GM21381 (cell line): ENCODE results near the gene SETSIP.
"Not testable (repeated sequence)": the region's sequence is repeated elsewhere in the genome, so short reads cannot be mapped to it uniquely, and the experiment has no call there.

Experiments
- ATAC-seq: cut with Tn5 transposase; IDR thresholded peaks from one replicate; pipeline ENCODE4 v1.9.1; 2021; ENCODE audit warnings: mild to moderate bottlenecking, moderate library complexity; ENCODE audit not compliant: unreplicated experiment

SETSIP gene, protein sequence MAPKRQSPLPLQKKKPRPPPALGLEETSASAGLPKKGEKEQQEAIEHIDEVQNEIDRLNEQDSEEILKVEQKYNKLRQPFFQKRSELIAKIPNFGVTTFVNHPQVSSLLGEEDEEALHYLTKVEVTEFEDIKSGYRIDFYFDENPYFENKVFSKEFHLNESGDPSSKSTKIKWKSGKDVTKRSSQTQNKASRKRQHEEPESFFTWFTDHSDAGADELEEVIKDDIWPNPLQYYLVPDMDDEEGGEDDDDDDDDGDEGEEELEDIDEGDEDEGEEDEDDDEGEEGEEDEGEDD

DNA sequence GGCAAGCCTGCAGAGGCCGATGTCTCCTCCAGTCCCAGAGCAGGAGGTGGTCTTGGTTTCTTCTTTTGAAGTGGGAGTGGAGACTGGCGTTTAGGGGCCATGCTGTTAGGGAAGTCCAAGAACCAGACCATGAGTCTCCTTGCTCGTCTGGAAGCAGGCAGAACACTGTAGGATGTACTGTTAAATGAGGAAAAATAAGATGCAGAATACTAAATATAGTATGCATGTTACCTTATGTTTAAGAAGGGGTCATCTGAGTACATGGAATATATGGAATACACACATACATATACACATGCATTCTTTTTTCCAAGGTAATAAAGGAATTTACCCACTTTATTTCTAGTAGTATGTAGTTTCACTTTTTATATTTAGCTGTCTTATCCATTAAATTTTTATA is at the start of gene SETSIP:
TSS of gene SETSIP (minus strand) at position 101 of the 400 bp plus-strand sequence. CDS start at position 101, 0 bp downstream.
- no peak for ATAC-seq

DNA sequence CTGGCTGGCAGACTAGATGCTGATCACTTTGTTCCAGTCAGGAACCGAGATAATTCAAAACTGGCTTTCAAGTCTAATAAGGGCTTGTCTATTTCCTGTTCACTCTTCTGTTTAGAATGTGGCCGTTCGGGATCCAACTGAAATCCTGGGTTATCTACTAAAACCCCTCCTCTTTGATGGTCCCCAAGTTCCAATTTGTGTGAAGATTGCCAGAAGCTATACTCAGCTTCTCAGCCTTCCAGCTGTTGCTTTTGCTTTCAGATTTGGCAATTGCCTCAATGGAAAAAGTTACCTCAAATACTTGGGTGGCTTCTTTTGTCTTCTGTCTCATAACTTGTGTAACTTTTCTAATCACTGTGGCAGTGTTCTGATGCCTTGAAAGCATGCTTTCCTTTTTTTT is 48.7 kb upstream of the SETSIP start:
- no peak for ATAC-seq

DNA sequence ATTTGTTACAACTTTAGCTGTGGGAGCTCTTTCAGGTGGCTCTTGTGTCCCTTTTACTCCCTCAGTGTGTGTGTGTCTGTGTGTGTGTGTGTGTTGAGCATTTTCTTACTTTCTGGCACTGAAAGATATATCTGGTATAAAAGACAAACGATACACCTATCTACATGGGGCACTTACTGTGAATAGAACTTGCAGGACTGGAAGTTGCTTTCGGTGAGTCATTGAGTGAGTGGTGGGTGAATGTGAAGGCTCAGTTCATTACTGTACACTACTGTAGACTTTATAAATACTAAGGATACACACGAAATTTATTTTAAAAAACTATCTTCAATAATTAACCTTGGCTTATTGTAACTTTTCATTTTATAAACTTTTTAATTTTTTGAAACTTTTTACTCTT is 43.6 kb upstream of the SETSIP start:
- ATAC-seq = no peak

DNA sequence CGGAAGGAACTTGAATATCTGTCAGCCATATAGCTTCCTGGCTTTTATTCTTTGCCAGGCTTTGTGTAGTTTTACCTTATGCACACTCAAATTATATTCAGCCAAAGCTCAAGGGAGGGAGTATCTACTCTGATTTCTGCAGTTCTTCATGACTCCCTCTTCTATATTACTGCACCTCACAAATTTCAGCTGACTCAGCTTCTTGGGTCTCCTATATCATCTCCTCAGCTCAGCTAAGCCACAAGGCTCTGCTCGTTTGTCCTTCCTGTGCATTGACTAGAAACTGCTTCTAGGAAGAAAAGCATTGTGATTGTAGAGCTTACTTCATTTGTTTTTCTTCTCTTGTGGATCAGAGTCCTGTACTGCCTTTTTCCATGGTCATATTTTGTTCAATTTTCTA is 42.3 kb upstream of the SETSIP start:
- ATAC-seq = no peak

DNA sequence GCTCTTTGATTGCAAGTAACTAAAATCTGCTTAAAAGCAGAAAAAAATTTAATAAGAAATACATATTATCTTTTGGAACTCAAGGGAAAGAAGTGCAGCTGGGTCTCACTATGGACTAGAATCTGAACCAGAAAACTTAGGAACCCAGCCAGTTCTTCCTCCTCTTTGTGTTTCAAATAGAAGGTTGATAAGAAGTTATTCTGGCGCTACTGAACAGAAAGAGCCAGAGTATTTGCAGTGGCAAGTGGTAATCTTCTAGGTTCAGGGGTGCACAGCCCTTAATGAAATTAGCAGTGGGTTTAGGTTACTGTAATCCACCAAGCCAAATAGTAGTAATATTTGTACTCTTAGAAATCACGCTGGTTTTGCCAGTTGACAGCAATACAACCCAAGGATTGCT is 33.4 kb upstream of the SETSIP start:
- ATAC-seq = no peak

DNA sequence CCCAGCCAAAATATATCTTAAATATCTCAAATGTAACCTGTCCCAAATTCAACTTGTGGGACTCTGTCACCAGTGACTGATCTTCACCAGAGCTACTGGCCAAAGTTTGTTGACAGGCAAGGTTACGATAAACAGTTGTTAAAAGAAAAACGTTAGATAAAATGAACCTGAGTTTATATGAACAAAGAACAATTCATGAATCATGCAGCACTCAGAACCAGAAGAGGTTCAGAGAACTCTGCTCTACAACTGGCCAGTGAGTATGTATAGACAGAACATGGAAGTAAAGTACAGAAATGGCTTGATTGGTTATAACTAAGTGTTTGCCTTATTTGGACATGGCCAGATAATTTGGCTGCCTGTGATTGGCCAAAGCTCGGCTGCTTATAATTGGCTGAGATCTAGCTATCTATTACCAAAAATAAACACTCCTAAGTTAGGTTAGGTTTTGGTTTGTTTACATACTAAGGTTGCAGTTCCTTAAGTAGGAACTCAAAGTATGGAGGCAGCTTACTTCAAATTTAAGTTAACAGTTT is 30.4 kb upstream of the SETSIP start:
- ATAC-seq = no peak

DNA sequence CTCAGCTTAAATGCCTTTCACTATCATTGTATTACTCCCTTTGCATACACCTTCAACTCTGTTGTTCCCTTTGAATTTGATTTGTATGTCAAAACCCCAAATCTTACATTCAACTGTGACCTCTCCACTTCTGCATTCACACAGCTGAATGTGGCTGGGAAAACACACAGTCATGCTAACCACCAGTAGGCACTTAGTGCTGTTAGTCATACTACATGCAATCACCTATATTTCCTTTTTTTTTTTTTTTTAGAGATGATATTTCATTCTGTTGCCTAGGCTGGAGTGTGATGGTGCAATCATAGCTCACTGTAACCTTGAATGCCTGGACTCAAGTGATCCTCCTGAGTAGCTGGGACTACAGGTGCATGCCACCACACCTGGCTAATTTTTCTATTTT is 21.1 kb upstream of the SETSIP start:
- ATAC-seq = no peak

DNA sequence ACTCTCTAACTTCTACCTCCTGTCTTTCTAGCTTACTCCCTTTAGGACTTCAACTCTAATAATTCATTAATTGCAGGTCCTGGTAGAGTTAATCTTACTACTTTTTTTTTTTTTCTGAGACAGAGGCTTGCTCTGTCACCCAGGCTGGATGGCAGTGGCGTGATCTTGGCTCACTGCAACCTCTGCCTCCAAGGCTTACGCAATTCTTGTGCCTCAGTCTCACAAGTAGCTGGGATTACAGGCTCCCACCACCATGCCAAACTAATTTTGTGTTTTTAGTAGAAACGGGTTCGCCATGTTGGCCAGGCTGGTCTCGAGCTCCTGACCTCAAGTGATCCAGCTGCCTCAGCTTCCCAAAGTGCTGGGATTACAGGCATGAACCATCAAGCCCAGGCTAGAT is 20.7 kb upstream of the SETSIP start:
- ATAC-seq = no peak

DNA sequence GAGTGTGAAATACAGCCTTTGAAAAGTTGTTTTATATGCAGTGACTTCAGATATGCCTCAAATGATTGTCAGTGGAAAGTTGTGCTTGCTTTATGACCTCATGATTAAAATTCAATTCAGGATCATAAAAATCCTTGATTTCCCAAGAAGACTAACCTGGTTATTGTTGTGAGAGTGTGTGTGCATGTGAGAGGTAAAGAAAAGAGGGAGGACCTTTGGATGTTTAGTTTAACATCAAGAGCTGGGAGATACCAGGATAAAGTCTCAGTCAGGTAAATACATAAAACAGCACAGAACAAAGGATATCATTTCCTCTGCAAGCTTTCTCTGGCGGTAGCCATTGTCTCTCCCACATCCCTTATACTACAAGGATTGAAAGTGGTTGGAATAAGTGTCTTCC is 19.4 kb upstream of the SETSIP start:
- ATAC-seq = no peak

DNA sequence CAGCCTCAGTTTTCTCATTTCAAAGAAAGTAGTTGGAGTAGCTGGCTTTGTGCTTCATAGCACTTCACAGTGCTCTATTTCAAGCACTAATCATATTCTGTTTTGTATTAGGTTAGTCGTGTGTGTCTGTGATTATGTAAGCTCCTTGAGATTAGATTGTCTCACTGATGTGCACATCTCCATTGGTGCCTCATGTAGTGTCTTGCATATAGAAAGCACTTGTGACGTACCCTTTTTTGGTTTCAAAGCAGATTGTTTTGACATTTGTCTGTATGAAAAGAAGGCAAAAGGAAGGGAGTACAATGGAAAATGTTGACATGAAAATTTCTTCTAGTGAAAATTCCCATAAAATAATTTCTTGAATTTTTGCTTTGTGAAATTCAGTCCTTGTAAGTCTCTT is 18.9 kb upstream of the SETSIP start:
- no peak for ATAC-seq

DNA sequence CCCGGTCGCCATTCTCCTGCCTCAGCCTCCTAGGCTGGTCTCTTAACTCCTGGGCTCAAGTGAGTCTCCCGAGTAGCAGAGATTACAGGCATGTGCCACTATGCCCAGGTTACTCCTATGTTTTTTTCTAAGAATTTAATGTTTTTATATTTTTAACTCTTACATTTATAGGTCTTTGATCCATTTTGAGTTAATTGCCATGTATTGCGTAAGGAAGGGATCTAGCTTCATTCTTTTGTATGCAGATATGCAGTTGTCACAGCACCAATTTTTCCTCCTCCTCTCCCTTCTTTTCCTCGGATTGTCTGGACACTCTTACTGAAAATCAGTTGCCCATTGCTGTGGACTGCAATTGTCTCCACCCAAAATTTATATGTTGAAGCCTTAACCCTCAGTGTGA is 16.4 kb upstream of the SETSIP start:
- no peak for ATAC-seq

DNA sequence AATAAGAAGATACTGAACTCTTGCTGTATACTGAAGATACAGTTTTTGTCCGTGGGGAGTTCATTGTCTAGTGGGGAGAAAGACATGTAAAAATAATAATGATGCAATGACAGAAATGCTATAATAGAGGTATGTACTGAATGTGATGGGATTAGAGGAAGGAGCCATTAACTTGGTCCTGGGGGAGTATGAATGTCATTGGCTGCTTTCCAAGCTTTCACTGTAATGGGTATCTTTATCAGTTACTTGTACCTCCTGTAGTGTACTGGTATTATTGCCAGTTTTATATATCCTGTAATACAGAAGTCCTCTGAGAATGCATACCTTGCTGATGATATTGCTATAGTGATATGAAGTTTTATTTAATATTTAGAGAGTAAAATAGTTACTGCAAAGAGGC is 12.3 kb upstream of the SETSIP start:
- ATAC-seq = no peak

DNA sequence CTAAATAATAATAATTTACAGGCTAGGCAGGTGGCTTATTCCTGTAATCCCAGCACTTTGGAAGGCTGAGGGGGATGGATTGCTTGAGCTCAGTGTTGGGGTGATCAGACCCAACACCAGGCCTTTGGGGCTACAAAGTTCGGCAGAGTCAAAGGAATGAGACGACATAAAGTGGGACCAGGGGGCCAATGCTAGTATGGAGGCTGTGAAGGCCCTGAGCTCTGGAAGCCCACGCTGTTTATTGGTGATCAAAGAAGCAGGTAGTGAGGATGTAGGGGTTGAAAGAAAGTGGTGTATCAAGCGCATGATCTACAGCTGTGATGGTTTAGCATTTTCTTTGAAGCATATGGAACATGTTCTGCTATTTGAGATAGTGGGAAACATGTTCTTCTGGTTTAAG is 10.5 kb upstream of the SETSIP start:
- ATAC-seq = no peak

DNA sequence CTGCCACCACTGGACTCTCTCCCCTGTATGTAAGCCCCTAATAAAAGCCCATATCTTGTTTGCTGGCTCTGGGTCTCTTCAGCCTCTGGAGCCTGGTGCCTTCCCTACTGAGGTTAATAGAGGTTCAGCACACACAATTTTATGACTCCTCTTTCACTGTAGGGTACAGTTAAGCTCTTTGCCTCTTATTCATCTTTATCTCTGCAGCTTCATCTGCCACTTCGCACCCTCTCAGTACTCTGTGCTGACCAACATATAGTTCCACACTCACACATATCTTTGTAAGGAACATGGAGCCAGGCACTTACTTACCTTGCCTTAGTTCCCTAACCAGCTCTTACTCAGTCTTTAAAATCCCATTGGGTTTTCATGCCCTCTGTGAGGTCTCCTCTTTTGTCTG is 9.4 kb upstream of the SETSIP start:
- no peak for ATAC-seq

DNA sequence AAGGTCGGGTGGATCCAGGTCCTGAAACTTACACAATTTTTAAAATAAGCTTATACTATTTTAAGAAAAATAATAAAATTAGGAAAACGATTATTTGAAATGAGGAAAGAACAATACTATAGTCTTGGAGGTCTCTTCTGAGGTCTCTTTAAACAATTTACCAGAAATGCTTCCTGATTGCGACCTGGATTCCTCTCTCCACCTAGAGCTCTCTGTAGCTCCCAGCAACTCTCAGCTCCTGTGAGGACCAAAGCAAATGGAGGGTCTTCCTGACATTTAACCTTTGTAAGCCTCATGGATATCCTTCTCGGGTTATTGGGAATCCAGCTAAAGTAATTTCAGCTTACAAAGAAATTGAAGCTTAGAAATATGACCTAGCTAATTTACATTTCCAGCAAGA is 5.8 kb upstream of the SETSIP start:
- ATAC-seq = no peak

DNA sequence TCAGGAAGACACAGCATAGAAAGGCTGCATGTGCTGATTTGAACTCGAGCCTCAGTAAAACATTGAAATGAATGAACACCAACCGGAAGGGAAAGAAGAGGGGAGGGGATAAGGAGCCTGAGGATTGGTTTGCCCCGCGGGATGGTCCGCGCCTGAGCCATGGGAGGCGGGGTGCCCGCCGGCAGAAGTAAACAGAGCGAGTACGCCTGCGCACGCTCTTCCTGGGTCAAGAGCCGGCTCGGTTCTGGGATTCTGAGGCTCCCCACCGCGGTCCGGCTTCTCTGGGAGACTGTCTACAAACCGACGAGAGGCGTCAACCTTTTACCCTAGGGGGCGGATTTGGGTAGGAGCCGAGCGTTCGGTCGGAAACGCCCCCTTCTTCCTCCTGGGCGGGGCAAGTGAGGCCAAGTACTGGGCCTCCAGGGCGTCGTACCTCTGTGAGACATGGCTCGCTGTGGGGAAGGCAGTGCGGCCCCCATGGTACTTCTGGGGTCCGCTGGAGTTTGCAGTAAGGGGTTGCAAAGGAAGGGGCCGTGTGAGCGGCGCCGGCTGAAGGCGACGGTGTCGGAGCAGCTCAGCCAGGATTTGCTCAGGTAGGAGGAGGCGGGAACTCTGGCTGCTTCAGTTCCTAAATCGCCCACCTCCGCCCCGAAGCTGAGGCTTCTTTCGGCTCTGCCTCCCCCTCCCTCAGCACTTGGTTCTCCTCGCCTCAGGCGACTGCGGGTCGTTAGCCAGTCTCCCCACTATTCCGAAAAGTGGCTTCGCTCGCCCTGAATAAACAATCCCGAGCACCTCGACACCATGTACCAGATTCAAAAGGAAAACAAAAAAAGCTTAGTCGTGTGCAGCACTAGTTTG is 5.1 kb upstream of the SETSIP start, which contains the start of gene BTBD8:
TSS of gene BTBD8 (plus strand) at position 218 of the 858 bp plus-strand sequence. CDS start at position 445, 227 bp downstream.
- peak; percentile 98 for ATAC-seq

DNA sequence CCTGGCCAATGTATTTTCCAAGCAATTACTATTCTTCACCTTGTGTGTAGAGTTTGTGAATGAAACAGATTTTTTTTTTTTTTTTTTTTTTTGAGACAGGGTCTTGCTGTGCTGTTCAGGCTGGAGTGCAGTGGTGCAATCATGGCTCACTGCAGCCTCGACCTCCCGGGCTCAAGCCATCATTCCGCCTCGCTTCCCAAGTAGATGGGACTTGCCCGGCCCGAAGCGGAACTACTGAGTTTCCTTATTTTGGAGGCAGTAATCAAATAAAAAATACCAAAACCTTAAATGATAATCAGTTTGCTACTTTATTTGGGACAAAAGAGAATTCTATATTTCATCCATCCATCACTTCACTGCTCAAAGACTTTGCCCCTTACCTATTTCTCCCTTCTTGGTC is 4.2 kb upstream of the SETSIP start:
- ATAC-seq = no peak

DNA sequence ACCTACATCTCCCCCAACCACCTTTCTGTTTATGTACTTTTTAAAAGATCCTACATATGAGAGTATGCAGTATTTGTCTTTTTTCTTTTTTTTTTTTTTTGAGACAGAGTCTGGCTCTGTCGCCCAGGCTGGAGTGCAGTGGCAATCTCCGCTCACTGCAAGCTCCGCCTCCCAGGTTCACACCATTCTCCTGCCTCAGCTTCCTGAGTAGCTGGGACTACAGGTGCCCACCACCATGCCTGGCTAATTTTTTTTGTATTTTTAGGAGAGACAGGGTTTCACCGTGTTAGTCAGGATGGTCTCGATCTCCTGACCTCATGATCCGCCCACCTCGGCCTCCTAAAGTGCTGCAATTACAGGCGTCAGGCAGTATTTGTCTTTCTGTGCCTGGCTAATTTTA is 2.9 kb upstream of the SETSIP start:
- not testable (repeated sequence) for ATAC-seq

DNA sequence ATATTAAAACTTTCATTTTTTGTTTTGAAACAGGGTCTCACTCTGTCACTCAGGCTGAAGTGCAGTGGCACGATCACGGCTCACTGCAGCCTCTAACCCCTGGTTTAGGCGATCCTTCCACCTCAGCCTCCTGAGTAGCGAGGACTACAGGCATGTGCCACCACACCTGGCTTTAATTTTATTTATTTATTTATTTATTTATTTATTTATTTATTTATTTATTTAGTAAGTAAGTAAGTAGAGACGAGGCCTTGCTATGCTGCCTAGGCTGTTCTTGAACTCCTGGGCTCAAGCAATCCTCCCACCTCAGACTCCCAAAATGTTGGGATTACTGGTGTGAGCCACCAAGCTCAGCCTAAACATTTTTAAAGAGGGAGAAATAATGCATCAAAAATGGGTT is 1.2 kb upstream of the SETSIP start:
- no peak for ATAC-seq

DNA sequence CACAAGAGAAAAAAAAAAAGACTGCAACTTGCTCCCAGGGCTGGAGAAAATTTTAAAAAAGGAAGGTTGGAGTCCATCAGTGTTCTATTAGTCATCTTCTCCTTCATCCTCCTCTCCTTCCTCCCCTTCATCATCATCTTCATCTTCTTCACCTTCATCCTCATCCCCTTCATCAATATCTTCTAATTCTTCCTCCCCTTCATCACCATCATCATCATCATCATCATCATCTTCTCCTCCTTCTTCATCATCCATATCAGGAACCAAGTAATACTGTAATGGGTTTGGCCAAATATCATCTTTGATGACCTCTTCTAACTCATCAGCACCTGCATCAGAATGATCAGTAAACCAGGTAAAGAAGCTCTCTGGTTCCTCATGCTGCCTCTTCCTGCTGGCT is 765 bp downstream of the SETSIP start:
- ATAC-seq = not testable (repeated sequence)

DNA sequence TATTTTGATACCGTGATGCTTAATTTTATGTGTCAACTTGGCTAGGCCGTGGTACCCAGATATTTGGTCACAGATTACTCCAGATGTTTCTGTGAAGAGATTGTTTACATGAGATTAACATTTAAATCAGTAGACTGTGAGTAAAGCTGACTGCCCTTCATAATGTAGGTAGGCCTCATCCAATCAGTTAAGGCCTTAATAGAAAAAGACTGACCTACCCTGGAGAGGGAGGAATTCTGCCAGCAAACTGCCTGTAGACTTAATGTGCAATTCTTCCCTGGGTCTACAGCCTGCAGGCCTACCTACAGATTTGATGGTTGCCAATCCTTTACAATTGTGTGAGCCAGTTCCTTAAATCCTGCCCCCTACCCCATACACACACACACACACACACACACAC is 4.3 kb downstream of the SETSIP start:
- ATAC-seq = no peak

DNA sequence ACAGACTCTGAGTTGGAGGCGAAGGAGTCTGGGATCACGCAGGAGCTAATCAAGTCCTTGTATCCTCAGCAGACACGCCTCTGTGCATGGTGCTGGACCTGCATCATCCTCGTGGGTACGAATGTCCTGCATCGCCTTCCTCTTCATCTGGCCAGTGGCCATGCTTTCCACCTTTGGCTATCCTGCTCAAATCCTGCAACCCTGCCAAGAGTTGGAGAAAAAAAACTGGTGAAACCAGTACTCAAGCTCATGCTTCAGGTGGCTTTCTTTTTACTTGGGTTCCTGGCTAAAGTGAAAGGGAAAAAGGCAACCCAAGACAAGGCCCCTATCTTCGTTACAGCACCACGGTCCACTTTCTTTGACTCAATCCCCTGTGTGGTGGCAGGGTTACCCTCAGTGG is 8.9 kb downstream of the SETSIP start:
- ATAC-seq = no peak
